Colon (tissue), 2 donors: Measurements from ENCODE around the gene EFCC1.

Experiments used
- FAIRE-seq: peaks from 2 replicates; lab custom pipeline; 2012; peaks lifted over from hg19 to GRCh38; lab: Jason Lieb, UNC
- donor health status: control.
- donor health status: control.

EFCC1 gene

DNA sequence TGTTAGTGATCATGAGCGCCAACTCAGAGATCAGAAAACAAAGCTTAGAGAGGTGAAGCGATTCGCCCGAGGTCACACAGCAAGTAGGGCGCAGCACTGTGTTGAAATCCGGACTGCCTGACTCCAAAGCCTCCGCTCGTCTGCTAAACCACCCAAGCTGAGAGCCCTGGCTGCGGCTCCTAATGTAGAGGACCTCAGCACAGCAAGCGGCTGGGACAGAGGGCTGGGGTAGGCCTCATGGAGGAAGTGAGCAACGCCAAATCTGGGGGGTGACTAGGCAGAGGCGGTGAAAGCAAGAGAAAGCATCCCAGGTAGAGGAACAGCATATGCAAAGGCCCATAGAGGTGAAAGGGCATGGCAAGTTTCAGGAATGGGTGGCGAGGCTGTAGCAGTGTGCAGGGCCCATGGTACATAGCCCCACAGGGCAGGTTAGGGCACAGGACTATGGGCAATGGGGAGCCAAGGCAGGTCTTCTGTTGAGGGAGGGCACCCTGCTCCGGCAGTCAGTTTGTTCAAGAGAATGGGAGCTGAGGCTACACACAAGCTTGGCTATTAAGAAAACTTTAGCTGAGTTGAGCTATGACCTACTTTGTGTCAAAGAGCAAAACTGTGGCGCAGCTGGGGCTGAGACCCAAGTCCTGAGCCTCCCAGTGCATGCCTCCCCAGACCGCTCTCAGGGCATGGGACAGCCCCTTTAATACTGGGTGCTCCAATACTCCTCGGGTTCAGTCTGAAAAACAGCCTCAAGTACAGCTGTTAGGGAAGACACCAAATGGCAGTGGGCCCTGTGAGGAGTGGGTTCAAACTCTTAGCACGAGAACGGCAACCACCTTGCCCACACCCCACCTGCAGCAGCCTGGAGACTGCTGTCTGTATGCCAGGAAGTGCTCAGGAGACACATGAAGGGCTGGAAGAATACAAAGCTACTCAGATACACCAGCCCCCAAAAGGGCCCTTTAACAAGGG lies 6.2 kb upstream of the EFCC1 start:
- no peak for FAIRE-seq

DNA sequence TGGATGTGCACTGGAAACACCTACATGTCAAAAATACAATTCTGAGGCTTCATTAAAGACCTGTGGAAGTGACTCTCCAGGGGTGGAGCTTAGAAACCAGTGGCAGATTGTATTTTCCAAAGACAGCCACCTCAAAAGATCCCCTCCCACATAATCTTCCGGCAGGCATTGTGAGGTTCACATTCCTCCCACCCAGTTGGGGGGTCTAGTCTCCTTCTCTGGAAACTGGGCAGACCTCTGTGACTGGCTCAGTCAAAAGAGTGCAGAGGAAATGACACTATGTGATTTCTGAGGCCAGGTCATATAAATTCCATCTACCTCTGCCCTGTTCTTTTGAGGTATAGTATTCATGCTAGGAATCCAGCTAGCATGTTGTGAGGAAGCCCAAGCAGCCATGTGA lies 5.4 kb upstream of the EFCC1 start:
- FAIRE-seq, result no peak

DNA sequence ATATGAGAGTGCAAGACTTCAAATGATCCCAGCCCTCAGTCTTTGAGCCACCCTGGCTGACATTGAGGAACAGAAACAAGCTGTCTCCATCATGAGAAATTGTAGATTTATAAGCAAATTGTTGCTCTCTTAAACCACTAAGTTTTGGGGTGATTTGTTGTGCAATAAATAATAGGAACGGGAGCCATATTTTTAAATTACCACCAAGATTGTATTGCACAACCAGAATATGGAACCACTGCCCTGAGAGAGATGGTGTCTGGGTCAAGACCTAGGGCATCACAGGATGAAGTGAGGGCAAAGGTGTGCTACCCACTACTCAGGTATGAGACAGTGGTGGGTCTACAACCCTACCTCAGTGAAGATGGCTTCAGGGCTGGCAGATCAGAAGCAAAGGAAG lies 4.9 kb upstream of the EFCC1 start:
- no peak for FAIRE-seq

DNA sequence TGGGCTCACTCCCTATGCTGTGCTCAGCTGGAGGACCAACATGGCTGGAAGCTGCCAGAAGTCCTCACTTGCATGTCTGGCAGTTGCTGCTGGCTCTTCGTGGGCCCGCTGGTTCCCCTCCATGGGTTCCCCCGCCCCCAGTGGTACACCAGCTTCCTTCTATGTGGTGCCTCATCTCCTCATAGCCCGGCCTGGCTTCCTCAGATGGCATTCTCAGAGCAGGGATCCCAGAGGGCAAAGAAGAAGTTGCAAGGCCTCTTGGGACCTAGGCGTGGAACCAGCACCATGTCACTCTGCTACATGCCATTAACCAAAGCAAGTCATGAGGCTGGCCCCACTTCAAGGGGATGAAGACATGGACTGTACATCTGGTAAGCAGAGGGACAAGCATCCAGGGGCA lies 4.4 kb upstream of the EFCC1 start:
- FAIRE-seq, result no peak

GRCh38 chr3:128997486-128998133 lies 3.5 kb upstream of the EFCC1 start:
- no peak for FAIRE-seq

- no peak for FAIRE-seq
These were observed 2.5 kb upstream of the EFCC1 start for GRCh38 chr3:128998561-128998960.

- no peak for FAIRE-seq
These were observed 2.0 kb upstream of the EFCC1 start for GRCh38 chr3:128999102-128999501.

- FAIRE-seq, result no peak
These were observed 383 bp upstream of the EFCC1 start for GRCh38 chr3:129000742-129001100.

DNA sequence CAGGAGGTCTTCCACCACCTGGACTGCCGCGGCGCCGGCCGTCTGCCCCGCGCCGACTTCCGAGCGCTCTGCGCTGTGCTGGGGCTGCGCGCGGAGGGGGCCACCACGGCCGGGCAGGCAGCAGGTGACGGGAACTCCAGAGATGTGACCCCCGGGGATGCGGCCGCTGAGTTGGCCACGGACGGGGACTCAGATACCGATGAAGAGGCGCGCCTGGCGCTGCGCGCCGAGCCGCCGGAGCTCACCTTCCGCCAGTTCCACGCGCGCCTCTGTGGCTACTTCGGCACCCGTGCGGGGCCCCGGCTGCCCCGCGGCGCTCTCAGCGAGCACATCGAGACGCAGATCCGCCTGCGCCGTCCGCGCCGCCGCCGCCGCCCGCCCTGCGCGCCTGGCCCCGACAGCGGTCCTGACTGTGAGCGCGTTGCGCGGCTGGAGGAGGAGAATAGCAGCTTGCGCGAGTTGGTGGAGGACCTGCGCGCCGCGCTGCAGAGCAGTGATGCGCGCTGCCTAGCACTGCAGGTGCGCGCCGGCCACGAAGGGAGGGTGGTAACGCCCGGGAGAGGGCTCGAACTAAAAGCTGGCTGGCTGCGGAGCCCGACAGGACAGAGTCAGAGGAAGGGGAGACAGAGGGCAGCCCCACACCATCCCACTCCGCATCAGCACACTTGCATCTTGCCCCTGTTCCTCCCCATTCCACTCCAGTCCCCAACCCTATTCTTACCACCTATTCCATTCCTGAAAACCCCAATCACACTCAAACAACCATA lies 885 bp downstream of the EFCC1 start:
- FAIRE-seq, result no peak

GRCh38 chr3:129002573-129003569 lies 1.8 kb downstream of the EFCC1 start:
- FAIRE-seq, result no peak

DNA sequence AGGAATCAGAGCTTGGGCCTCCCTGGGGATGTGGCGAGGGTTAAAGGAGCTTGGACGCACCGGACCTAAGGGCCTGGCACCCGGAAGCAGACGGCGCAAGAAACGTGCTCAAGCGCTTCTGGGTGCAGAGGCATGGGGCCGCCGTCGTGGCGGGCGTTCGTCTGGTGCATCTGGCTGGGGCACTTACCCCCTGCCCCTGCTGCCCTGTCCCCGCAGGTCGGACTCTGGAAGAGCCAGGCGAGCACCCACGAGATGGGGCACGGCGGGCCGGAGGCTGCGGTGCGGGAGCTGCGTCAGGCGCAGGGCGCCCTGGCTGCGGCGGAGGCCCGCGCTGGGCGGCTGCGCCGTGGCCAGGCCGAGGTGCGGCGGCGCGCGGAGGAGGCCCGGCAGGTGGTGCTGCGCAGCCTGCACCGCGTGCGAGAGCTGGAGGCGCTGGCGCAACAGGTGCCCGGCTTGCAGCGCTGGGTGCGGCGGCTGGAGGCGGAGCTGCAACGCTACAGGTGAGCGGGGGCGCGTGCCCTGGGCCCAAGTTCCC lies 2.5 kb downstream of the EFCC1 start:
- no peak for FAIRE-seq

DNA sequence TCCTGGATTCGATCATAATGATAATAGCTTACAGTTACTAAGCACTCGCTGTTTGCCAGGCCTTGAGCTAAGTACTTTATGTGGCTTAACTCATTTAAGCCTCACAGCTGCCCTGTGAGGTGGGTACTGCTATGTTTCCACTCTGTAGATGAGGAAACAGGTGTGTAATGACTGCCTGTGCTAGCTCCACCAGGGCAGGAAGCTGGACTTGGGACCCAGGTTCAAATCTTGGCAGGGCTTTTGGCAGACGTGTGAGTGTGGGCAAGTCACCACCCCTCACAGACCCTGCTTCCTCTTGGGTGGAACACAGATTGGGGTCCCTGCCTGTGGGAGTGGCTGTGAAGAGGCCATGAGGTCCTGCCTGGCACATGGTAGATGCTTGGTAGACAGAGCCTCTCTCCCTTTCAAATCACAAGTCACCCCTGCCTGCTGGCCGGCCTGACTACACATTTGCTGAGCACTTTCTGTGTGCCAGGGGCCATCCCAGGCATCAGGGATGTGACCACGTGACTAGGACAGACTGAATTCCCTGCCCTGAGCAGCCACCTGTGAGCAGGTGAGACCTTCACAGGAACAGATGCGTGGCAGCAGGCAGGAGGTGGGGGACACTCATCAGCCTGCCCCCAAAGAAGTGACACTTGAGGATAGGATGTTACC lies 3.7 kb downstream of the EFCC1 start:
- no peak for FAIRE-seq

GRCh38 chr3:129005526-129006303 lies 4.6 kb downstream of the EFCC1 start:
- FAIRE-seq, result no peak

DNA sequence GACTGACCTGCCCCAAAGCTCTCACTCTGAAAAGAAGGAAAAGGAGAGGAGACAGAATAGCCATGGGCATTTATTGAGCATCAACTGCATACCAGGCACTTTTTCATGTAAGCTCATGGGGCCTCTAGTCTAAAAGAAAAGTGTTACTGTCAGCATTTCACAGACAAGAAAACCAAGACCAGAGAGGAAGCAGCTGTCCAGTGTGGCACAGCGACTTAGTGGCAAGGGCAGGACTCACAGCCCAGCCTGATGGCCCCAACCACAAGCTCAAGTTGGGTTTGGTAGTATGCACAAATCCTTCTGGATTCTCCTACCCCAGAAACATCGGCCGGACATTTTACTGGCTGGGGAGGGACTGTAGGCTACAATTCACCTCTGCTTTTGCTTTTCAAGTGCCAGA lies 5.8 kb downstream of the EFCC1 start:
- no peak for FAIRE-seq

DNA sequence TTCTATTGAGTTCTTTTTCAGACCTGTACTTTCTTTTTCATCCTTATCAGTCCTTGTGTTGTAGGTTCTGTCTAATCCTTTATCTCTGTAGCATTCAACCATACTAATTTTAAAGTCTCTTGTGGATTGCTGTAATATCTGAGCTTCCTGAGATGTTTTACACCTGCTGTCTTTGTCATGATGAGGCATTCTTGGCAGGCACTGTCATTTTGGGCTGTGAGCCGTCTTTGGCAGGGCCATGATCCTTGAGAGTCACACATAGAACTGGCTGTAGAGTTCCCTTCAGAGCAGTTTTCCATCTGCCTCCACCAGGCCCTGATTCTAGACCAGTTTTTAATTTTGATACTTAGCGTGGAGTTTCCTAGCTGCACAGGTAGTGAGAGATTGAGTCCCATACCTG lies 6.7 kb downstream of the EFCC1 start:
- FAIRE-seq, result no peak

DNA sequence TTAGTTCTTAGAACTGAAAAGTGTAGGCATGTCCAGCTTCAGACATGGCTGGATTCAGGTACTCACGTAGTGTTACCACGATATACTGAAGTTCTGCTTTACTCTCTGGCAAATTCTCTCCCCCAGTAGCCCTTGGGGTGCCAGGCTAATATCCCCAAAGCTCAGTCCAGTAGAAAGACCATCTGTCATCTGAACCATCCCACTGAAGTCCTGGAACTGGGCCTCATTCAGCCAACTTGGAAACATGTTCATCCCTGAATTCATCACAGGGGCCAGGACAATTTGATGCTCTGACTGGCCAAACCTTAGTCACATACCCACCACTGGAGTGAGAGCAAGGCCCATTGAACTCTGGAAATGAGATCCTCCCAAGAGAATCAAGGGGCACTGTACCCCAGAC lies 8.2 kb downstream of the EFCC1 start:
- FAIRE-seq, result no peak

DNA sequence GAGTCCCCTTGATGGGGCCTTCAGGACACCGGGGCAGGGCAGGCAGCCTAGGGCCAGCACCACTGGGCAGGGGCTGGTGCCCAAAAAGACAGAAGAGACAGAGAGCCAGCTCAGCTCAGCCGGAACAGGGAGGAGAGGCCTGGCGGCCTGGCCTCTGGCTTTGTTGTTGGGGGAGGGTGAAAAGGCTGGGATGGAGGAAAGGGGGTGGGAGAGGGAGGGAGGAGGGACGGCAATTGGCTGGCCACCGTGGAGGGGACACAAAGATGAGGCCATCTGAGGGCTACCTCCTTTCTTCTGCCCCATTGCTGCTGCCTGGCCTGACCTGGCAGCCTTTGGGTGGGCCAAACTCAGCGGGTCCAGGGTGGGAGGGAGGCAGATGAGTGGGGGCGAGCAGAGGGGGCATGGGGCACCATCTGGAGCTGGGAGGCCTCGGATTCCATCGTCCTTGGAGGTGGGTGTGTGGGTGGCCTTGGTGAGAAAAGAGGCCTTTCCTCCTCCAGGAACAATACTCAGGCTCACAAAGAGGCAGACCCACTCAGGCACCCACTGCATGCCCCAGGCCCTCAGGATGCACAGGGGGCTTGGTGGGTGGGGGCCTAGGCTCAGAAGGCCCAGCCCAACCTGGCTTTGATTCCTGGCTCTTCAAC lies 9.3 kb downstream of the EFCC1 start:
- no peak for FAIRE-seq

DNA sequence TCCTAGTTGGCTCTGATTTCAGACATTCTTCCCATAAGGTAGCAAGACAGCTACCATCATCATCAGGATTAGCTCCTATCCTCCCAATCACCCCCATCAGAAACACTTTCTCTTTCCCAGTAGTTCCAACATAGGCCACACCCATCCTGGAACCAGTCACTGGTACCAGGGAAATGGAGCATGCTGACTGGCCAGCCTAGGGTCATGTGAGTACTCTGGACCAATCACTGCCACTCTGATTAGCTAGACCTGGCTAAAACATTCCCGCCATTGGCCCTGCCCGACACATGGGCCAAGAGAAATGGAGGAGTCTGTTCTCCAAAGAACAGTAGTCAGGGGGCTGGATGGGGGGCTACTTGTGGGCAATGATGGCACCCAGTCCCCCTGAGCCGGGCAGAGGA lies 12.4 kb downstream of the EFCC1 start:
- no peak for FAIRE-seq

DNA sequence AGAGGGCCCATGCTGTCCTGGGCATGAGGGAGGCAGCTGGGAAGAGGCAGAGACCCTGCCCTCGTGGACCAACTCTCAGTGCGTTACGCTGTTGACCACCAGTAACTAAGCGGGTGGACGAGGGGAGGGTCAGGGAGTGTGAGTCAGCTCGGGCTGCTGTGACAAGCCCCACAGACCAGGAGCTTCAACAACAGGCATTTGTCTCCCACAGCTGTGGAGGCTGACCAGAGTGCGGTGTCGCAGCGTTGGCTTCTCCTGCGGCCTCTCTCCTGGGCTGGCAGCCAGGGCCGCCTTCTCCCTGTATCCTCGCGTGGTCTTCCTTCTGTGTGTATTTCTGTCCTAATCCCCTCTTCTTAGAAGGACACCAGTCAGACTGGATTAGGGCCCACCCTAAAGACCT lies 13.0 kb downstream of the EFCC1 start:
- FAIRE-seq, result no peak
